ENCODE measurements around the gene ZNF311. TPM values are rescaled to one million over a fixed set of nuclear protein-coding genes. Genes with fewer than 3 reads are reported as not detected.
"Not testable (repeated sequence)": the region's sequence is repeated elsewhere in the genome, so short reads cannot be mapped to it uniquely, and the experiment has no call there.

ZNF311 gene
- total RNA-seq, 1 donor from 2014 or later = 1.6 TPM

DNA sequence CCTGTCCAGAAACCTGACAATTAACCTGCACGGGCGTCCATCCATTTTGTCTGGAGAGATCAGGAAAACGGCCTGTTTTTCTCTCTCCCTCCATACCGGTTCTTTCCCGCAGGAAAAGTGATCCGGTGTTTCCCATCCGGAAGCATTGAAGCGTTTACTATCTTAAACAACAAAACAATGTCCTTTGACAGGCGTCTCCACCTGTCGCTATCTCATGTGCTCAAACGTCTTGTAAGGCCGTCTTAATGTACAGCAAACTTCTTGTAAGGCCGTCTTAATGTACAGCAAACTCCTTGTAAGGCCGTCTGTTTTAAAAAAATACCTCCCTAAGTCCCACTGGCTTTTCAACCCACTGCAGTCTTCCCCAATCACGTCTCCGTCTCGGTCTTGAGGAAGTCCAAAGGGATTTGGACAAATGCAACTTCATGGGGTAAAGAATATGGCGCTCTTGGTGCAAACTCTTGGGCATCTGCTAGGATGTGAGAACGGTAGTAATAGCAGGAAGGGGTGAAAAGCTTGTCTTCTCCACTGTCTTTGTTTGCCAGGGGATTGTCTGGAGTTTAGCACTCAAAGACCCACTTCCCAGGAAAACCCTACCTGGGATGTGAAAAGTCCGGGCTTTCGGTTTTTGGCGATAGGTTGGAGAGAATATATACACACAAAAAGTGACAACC, 51.4 kb downstream of the ZNF311 start:
- Mint-ChIP-seq H3K4me3 (ENCODE audit: unreplicated experiment) (peak overlapping the region; percentile 89), H3K4me1 (ENCODE audit: unreplicated experiment) (peaks cover 22% of the 10 kb centered on the region), H3K36me3 (ENCODE audit: low read depth, unreplicated experiment) (peaks cover 6% of the 10 kb centered on the region), H3K27ac (ENCODE audit: unreplicated experiment) (peak overlapping the region; percentile 90), H3K27me3 (ENCODE audit: unreplicated experiment) (peaks cover 11% of the 10 kb centered on the region), H3K9me3 (ENCODE audit: unreplicated experiment) (no peaks in the 10 kb centered on the region)
- TF ChIP-seq, protein P1, sequence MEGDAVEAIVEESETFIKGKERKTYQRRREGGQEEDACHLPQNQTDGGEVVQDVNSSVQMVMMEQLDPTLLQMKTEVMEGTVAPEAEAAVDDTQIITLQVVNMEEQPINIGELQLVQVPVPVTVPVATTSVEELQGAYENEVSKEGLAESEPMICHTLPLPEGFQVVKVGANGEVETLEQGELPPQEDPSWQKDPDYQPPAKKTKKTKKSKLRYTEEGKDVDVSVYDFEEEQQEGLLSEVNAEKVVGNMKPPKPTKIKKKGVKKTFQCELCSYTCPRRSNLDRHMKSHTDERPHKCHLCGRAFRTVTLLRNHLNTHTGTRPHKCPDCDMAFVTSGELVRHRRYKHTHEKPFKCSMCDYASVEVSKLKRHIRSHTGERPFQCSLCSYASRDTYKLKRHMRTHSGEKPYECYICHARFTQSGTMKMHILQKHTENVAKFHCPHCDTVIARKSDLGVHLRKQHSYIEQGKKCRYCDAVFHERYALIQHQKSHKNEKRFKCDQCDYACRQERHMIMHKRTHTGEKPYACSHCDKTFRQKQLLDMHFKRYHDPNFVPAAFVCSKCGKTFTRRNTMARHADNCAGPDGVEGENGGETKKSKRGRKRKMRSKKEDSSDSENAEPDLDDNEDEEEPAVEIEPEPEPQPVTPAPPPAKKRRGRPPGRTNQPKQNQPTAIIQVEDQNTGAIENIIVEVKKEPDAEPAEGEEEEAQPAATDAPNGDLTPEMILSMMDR (IDR thresholded peaks at IDR 0.05; ENCODE audit: unreplicated experiment) = no peak
- peak; percentile 21 for DNase-seq (ENCODE audit: low spot score)

DNA sequence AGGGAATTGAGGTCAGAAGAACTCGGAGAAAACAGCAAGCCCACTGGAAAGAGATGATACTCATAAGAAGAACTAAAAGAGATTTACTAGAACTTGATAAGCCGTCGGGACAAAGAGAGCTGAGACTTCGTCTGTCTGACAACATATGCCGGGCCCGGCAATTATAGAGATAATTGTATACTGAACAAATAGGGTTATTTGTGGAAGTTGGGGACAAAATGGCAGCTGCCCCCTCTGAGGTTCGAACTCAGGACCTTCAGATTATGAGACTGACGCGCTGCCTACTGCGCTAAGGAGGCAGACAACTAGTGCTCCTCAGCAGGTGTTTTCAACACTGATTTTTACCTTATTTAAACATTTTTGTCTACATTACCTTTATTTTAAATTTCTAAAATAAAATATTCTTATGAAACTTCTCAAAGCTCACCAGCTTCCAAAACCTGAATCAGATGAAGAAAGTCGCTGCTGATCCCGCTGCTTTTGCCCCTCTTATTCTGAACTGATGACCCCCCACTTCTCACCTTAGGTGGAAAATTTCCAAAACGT, 52.0 kb downstream of the ZNF311 start:
- Mint-ChIP-seq H3K27ac (ENCODE audit: unreplicated experiment) (peak overlapping the region; percentile 90), H3K9me3 (ENCODE audit: unreplicated experiment) (no peaks in the 10 kb centered on the region), H3K4me1 (ENCODE audit: unreplicated experiment) (peaks cover 22% of the 10 kb centered on the region), H3K27me3 (ENCODE audit: unreplicated experiment) (peaks cover 11% of the 10 kb centered on the region), H3K36me3 (ENCODE audit: low read depth, unreplicated experiment) (peaks cover 6% of the 10 kb centered on the region), H3K4me3 (ENCODE audit: unreplicated experiment) (peak overlapping the region; percentile 89)
- peak; percentile 56 for DNase-seq (ENCODE audit: low spot score)
- TF ChIP-seq, protein P1 (IDR thresholded peaks at IDR 0.05; ENCODE audit: unreplicated experiment) = no peak

DNA sequence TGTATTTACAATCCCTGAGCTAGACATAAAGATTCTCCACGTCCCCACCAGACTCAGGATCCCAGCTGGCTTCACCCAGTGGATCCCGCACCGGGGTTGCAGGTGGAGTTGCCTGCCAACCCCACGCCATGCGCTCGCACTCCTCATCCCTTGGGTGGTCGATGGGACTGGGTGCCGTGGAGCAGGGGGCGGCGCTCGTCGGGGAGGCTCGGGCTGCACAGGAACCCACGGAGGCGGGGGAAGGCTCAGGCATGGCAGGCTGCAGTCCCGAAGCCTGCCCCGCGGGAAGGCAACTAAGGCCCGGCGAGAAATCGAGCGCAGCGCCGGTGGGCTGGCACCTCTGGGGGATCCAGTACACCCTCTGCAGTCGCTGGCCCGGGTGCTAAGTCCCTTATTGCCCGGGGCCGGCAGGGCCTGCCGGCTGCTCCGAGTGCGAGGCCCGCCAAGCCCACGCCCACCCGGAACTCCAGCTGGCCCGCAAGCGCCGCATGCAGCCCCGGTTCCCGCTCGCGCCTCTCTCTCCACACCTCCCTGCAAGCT, 55.4 kb downstream of the ZNF311 start:
- Mint-ChIP-seq H3K27me3 (ENCODE audit: unreplicated experiment) (peaks cover 15% of the 10 kb centered on the region), H3K4me1 (ENCODE audit: unreplicated experiment) (peaks cover 25% of the 10 kb centered on the region)
- H3K27ac Mint-ChIP-seq (ENCODE audit: unreplicated experiment); DNase-seq (ENCODE audit: low spot score); H3K9me3 Mint-ChIP-seq (ENCODE audit: unreplicated experiment); H3K4me3 Mint-ChIP-seq (ENCODE audit: unreplicated experiment); H3K36me3 Mint-ChIP-seq (ENCODE audit: low read depth, unreplicated experiment): not testable (repeated sequence)

DNA sequence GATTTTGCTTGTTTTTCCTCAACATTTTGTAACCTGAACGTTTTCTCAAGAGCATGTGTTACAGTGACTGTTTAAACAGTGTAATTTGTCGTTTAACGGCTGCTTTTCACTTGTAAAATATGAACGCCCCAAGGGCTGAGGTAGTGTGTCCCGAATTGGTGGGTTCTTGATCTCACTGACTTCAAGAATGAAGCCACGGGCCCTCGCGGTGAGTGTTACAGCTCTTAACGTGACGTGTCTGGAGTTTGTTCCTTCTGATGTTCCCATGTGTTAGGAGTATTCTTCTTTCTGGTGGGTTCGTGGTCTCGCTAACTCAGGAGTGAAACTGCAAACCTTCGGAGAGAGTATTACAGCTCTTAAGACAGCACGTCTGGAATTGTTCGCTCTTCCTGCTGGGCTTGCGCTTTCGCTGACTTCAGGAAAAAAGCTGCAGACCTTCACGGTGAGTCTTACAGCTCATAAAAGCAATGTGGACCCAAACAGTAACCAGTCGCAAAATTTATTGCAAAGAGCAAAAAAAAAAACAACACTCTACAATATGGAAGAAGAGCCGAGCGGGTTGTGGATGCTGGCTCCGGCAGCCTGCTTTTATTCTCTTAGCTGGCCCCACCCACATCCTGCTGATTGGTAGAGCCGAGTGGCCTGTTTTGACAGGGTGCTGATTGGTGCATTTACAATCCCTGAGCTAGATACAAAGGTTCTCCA, 56.2 kb downstream of the ZNF311 start:
- H3K27ac Mint-ChIP-seq (ENCODE audit: unreplicated experiment) = no peak overlapping the region
- H3K4me1 Mint-ChIP-seq (ENCODE audit: unreplicated experiment) = peaks cover 29% of the 10 kb centered on the region
- TF ChIP-seq, protein P1 (IDR thresholded peaks at IDR 0.05; ENCODE audit: unreplicated experiment) = no peak
- H3K27me3 Mint-ChIP-seq (ENCODE audit: unreplicated experiment) = peaks cover 22% of the 10 kb centered on the region
- no peaks in the 10 kb centered on the region for H3K9me3 Mint-ChIP-seq (ENCODE audit: unreplicated experiment)
- DNase-seq (ENCODE audit: low spot score) = no peak
- no peak overlapping the region for H3K4me3 Mint-ChIP-seq (ENCODE audit: unreplicated experiment)
- peaks cover 10% of the 10 kb centered on the region for H3K36me3 Mint-ChIP-seq (ENCODE audit: low read depth, unreplicated experiment)

DNA sequence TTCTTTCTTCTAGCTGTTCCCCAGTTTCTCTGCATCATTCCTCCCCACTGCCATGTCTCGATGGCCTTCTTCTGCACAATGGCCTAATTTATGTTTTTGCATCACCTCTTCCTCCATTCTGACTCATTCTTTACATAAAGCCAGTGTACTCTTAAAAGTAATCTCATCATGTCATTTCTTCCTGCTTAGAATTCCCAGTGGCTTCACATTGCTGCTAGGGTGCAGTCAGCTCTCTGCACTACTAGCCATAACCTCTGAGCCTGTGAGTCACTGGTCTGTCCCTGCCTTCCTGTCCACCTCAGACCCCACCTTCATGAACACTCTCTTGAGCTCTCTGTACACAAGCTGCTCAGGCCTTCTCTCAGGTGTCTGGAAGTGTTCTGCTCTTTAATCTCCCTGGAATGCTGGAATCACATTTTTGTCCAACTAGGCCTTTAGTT, 57.3 kb downstream of the ZNF311 start:
- TF ChIP-seq, protein P1 (IDR thresholded peaks at IDR 0.05; ENCODE audit: unreplicated experiment) = no peak
- Mint-ChIP-seq H3K27me3 (ENCODE audit: unreplicated experiment) (peaks cover 27% of the 10 kb centered on the region), H3K4me3 (ENCODE audit: unreplicated experiment) (no peak overlapping the region), H3K9me3 (ENCODE audit: unreplicated experiment) (no peaks in the 10 kb centered on the region), H3K36me3 (ENCODE audit: low read depth, unreplicated experiment) (peaks cover 10% of the 10 kb centered on the region), H3K27ac (ENCODE audit: unreplicated experiment) (no peak overlapping the region), H3K4me1 (ENCODE audit: unreplicated experiment) (peaks cover 23% of the 10 kb centered on the region)
- DNase-seq (ENCODE audit: low spot score) = no peak

Data from endothelial cell (in vitro differentiated cells).